HG03520 (cell line): ENCODE data around the gene PTX3.

ENCODE experiments used
- ATAC-seq: cut with Tn5 transposase; IDR thresholded peaks from one replicate; pipeline ENCODE4 v1.9.1; 2021; ENCODE audit warnings: mild to moderate bottlenecking, moderate library complexity; ENCODE audit not compliant: unreplicated experiment

PTX3 gene

DNA sequence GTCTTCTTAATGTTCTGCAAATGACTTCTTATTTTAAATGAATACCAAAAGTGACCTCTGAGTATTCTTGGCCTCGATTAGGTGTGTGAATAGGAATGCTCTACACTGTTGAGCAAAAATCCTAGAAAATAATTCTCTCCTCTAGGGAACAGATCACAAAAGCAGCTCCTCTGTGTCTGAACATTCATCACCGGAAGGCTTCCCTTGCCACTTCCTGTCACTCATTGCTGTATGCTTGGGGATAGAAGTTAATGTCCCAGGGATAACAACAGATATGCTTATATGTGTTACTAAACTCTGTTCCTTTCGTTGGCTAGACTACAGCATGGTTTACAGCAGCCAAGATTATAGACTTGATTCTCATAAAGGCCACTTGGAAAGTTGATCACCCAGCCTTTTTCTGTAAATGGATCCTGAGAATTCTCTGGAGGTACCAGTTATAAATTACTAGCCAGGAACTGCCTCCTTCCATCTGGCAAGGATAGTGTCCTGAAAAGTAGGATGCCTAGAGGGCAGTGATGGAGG, 16.0 kb upstream of the PTX3 start:
- ATAC-seq = no peak

DNA sequence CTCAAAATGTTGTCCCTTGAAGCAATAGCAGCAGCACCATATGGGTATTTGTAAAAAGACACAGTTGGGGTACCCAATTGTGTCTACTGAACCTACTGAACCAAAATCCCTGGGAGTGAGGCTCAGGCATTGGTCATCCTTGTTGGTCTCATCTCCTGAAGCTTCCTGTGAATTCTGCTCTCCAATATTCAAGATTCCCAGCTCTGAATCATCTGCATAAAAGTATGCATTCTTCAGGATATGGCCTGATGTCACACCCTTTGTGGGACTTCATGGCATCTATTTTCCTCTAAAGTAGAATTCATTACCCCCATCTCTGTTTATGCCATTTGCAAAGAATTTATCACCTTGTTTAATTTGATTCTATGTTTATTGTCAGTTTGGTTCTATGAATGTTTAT, 13.3 kb upstream of the PTX3 start:
- ATAC-seq = no peak

DNA sequence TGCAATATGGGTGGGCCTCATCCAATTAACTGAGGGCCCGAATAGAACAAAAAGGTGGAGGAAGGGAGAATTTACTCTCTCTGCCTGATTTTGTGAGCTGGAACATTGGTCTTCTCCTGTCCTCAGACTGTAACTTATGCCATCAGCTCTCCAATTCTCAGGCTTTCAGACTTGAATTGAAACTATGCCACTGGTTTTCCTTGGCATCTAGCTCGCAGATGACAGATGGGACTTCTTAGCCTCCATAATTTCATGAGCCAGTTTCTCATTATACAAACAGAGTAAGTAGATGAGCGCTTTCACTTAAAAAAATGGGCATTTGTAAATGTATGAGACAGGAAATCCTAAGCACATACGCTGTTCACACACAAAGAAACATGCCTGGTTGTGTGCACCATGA, 8.7 kb upstream of the PTX3 start:
- no peak for ATAC-seq

DNA sequence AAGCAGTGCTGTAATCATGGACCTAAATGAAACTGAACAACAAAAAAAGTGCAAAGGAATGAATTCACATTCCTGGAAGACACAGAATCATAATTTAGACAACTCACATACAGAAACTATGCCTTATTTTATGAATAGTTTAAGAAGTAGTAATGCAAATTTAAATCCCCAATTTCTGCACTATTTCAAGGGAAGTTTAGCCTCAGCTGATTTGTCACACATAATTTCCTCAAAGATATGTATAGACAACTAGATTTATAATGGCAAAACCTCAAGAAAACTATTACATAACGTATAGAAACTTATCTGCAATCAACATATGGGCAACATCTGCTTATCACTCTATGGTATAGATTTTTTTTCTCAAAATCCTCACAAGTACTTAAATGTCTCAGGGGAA, 7.8 kb upstream of the PTX3 start:
- no peak for ATAC-seq

DNA sequence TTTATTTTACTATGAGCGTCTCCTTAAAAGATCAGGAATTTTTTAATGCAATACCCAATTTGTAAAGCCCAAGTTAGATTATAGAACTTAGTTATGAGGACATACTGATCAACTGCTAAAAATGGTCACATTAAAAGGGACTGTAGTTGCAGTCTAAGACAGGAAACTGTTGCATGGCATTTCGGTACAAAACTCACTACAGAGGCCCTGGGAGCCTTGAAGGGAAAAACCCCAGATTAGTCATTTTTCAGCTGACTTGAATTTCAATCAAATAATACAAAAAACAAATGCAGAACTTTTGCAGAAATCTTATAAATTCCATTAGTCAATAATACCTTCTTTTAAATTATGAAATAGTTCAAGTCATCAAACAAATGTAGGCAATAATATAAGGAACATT, 6.9 kb upstream of the PTX3 start:
- ATAC-seq = no peak

DNA sequence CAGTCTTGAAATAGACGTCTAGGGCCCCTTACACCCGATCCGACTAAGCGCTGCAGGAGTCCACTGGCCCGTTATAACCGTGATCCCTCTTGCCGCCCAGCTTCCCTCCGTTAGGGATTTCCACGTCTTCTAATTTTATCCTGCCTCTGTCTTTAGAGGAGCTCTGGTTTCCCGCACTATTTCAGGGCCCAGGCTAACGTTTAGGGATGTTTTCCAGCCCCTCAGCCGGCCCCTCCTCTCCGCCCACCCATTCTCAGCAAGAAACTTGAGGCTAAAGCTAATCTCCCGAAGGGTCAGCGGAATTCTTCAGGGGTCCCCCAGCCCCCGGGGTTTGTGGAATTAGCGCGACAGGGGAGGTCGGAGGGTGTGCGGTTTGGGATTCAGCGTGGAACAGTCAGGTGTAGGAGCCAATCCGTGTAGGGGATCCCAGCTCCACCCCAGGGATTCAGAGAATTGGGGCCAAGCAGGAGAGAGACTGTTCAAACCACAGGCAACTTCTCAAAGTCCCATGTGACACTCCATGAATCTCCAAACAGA, 1.6 kb downstream of the PTX3 start:
- ATAC-seq = no peak

DNA sequence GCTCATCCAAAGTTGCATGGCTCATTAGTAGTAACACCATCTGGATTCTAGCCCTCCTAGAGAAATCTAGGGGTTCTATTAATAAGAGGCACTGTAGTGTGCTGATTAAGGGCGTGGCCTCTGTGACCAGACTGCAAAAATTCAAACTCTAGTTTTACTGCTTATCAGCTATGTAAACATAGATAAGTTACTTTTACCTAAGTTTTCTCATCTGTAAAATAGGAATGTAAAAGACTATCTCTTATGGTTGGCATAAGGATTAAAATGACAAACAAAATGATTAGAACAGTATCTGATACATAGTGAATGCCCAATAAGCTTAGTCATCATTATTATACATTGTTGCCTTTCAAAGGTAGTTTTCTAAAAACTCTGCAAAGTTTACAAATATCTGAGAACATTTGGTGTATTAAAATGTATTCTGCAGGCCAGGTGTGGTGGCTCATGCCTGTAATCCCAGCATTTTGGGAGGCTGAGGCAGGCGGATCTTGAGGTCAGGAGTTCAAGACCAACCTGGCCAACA, 4.5 kb downstream of the PTX3 start:
- ATAC-seq = no peak

DNA sequence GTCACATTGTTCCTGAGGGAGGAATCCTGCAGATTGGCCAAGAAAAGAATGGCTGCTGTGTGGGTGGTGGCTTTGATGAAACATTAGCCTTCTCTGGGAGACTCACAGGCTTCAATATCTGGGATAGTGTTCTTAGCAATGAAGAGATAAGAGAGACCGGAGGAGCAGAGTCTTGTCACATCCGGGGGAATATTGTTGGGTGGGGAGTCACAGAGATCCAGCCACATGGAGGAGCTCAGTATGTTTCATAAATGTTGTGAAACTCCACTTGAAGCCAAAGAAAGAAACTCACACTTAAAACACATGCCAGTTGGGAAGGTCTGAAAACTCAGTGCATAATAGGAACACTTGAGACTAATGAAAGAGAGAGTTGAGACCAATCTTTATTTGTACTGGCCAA, 6.1 kb downstream of the PTX3 start:
- ATAC-seq = no peak

DNA sequence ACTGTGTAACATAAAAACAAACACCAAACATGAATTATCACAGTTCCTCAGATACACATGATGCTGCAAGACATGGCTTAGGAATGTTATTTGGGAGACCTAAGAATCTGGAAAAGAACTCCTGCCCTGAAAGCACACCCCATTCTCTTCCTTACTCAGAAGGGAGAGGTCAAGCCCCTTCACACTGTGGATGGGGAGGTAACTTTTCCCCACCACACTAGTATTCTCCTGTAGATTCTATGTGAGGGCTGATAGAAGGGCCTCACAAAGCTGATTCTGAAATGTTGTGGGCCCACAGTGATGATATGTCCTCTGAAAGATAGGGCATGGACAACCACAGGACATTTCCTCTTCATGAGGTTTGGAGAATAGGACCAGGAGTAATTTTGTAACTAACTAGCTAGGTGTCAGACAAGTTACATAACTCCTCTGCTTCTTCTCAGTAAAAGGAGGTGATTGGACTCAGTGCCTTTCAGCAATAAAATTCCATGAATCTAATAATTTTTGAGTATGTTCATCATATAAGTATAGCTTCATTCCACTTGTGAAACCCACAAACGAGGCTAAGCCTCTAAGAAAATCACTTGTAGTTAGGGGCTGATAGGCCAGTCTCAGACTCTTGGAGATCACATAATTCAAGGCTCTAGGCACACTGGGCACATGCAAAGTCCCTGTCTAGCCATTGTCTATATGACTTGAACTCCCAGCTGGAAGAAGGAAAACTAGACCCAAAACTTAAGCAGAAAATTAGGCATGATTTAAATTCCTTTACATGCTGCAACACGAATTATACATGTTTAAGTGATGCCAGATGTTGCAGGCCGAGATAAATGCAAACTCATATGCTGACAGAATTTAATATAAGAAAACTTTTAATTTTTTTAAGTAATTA, 7.5 kb downstream of the PTX3 start:
- ATAC-seq = no peak

DNA sequence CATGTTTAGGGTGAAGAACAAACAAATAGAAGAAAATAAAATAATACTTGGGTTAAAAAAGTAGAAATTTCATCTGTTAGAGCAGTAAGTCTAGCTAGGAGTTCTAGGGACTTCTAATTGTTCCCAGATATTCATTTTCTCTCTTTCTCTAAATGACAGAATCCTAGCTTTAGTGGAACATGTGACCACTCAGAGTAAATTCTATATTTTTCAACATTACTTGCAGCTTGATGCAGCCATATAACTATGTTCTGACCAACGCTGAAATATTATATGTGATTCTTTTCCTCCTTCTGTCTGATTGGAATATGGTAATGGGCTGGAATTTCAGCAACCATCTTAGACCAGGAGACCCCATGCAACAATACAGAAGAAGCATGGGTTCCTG, 8.1 kb downstream of the PTX3 start:
- no peak for ATAC-seq

DNA sequence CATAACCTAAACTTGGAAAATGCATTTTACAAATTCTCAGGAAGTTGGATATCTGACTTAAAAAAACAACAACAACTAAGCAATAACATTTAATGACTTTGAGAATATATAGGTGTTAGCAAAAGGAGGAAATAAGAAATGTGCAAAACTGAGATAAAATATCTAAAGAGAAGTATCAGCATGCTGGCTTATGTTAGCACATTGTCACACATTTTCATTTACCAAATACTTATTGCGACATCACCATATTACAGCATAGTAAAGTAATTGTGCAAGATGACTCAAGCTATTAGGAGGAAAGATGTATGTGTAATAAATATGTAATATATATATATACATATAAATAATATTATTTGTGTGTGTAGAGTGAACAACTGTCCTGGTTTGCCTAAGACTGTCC, 9.2 kb downstream of the PTX3 start:
- ATAC-seq = no peak

DNA sequence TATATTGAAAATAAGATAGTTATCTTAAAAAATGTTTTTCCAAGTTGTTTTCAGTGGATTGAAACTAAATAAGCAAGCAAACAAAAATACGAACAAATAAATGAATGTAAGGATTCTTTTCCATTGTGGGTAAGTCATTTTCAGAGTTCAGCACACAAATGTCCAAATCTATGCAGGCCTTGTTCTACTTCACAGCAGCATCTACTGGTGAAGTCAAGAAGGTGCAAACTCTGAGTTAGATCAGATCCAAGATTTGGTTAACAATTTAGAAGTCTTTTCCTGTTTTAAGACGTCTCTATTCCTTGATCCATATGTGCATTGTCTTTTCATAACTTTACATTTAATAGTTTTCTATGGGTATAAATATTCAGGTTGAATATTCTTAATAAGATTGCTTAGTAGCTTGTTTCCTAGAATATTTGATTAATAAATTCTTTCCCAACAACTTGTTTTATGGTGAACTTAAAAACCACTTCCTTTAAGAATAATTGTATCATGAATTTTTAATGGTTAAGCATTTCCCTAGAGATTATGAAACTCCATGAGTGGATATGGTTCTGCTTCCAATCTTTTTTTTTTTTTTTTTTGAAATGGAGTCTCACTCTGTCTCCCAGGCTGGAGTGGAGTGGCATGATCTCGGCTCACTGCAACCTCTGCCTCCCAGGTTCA, 10.5 kb downstream of the PTX3 start:
- ATAC-seq = no peak

DNA sequence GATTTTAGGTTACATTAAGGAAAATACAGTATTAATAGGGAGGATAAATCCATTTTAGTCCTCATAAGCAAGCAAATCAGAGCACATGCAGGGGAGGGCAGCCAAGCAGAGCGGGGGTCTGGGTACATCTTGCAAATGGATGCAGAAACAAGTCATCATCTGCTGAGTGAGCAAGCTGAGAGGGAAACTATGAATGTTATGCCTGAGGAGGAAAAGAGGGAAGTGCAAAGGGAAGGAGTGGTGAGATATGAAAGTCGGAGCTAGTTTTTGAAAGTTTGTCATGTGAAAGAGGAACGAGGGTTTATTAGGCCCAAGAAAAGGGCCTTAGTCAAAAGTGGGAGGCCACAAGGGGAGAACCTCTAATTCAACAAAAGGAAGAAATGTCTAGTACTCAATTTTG, 15.4 kb downstream of the PTX3 start:
- ATAC-seq = no peak

DNA sequence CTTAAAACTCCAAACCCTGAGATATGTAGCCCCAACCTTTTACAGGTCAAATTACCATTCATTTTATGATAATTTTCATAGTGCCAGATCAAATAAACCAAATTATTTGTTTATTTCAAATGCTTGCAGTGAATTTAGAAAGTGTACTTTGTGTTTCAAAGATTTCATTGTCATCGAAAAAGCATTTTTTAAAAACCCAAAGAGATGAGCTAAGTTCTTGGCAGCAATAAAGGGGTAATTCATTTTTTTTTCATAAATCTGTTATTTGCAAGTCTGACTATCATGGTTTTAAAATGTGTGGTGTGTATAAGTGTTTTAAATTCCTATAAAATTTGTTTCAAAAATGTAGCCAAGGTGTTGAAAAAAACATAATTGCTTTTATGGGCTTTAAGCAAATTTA, 17.2 kb downstream of the PTX3 start:
- no peak for ATAC-seq

DNA sequence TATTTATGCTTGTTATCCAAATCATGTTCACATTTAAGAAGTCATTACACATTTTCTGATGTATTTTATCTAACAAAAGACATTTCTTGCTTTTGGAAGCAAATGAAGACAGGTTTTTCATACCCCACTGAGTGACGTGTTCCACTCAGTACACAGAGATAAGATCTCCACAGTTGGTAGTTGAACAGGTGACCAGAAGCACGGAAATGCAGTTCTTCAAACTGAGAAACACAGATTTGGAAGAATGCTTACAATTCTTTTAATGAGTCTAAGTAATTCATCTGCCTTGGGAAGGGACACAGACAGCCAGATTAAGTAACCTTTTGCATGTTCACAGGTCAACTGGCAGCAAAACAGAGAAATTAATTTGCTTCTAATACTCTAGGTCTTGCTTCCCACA, 23.1 kb downstream of the PTX3 start:
- no peak for ATAC-seq

DNA sequence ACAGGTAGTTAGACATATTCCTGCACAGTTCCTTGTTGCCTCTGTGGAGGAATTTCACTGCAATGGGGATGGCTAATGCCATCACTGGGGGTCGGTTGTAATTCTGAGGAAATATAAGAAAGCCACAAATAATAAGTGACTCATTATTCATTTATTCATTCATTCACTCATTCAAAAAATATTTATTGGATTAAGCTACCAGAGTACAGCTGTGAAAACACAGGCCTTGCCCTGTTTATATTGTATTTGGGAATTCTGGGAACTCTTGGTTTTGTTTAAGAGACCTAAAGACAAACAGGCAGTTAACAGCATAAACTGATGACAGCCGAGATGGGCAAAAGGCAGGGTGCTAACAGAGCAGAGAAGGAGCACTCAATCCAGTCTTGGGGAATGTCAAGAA, 23.6 kb downstream of the PTX3 start:
- ATAC-seq = no peak

DNA sequence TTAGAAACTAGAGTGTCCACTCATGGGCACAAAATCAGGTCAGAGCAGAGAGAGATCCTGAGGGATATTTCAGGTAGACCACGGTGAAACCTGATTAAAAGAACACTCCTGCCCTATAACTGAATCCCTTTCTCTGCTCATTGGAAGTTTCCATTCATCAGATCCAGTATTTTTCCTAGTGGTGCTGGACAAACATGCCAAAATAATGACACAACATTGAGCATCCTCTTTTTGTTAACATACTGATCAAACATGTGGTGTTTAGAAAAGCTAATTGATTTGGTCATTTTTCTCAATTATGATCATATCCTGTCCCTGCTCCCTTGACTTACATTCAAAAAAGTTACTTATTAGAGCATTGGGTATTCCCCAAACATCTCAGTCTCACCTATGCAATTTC, 27.2 kb downstream of the PTX3 start:
- no peak for ATAC-seq

DNA sequence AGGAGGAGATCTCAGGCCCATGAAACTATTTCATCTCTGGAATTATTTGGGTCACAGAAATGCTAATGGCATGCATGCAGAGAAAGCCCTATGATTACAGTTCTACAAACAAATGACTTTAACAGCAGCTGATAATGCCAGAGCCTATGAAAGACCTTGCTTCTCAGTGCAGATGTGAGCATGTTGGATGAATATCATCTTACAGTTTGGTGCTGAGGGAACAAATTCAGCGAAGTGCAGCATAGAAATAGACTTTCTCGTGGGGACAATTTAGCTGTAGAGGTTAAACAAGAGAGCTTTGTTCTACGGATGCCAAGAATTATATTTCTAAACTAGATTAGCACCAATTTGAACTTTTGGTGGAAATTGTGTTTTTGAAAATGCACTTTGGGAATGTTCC, 27.7 kb downstream of the PTX3 start:
- no peak for ATAC-seq

DNA sequence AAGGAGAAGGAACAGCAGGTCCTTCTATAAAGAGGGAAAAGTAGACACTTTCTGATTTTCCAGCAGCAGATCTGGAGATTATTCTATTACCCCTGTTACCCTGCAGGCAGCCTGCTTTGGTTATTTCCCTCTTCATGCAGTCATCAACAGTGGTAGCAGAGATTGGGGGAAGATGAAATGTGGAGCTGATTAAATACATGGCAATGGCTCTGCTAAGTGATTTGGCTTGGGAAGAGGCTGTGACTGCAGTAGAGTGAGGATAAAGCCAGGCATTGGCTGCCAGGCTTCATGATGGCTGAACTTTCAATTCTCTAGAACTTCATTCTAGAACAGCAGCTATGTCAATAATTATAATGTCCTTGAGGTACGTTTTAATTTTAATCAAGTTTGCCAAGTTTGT, 29.1 kb downstream of the PTX3 start:
- ATAC-seq = no peak

DNA sequence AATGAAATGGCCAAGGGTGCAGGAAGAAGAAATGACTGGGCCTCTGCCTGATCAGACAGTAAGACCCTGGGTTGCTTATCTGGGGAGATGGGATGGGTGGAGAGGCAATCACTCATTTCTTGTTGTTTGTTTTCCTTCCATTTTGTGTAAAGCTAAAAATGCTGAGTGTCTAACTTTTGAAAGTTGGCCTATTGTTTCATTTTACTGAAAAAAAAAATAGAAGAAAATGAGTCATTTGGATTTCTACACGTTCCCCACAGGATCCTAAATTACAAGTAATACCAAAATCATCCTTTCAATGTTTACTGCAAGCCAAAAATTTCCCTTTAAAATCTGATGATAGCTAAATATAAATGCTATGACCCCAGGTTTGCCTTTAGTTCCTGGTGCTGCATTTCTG, 30.6 kb downstream of the PTX3 start:
- ATAC-seq = no peak

DNA sequence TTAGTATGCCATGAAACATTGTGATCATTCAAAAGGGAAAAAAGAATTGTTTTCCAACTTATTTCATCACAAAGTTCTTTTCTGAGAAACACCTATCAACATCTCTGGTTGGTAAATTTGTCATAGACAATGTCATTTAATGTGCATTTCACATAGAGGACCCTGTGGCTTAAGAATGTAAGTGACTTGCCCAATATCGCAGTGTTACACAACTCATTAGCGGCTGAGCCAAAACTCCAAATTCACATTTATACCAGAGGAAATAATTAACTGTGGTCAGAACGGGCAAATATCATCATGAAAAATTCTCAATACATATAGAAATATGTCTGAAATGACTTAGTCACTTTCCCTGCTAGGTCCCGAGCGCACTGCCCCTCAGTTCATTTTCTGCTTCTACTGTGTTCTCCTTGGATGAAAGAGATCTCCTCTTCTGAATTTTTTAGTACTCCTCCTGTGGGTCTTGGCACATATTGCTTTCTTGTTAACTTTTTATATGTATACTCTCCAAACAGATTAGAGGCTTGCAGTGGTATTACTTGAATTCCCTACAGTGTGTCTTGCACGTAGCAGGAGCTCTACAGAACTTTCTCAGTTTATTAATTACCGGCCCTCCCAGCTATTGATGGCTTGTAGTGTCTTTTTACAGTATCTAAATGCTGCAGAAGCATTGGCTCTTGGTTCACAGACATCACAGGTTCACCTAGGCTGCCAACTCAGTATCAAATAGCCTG, 33.1 kb downstream of the PTX3 start:
- ATAC-seq = no peak
